GM19239 (cell line): ENCODE measurements around the gene ICA1.
A peak's percentile ranks its signal among the peaks of the same experiment; 100 is the strongest.
"Not testable (repeated sequence)": the region's sequence is repeated elsewhere in the genome, so short reads cannot be mapped to it uniquely, and the experiment has no call there.

Source experiments
- DNase-seq: peaks from one replicate; pipeline ENCODE4 v3.0.0; 2011; ENCODE audit warnings: low spot score; ENCODE audit not compliant: insufficient read length
- FAIRE-seq: peaks from 2 replicates; lab custom pipeline; 2011; peaks lifted over from hg19 to GRCh38; lab: Jason Lieb, UNC

Gene ICA1

DNA sequence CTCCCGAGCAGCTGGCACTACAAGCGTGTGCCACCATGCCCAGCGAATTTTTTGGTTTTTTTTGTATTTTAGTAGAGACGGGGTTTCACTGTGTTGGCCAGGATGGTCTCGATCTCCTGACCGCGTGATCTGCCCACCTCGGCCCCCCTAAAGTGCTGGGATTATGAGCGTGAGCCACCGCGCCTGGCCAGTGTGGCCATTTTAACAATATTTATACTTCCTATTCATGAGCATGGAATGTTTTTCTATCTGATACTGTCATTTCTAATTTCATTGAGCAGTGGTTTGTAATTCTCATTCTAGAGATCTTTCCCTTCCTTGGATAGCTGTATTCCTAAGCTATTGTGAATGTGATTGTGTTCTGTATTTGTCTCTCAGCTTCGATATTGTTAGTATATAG, 197.1 kb downstream of the ICA1 start:
- DNase-seq (no peak), FAIRE-seq (peak; percentile 28)

DNA sequence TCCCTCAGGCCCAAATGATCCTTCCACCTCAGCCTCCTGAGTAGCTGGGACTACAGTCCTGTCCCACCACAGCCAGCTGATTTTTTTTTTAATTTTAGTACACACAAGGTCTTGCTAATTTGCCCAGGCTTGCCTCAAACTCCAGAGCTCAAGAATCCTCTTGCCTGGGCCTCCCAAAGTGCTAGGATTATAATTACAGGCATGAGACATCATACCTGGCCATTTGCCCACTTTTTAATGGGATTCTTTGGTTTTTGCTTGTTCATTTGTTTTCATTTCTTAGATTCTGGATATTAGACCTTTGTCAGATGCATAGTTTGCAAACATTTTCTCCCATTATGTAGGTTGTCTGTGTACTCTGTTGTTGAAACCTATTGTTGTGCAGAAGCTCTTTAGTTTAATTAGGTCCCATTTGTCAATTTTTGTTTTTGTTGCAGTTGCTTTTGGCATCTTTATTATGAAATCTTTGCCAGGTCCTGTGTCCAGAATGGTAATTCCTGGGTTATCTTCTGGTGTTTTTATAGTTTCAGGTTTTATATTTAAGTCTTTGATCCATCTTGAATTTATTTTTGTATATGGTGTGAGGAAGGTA, 198.2 kb downstream of the ICA1 start:
- DNase-seq (no peak), FAIRE-seq (no peak)

DNA sequence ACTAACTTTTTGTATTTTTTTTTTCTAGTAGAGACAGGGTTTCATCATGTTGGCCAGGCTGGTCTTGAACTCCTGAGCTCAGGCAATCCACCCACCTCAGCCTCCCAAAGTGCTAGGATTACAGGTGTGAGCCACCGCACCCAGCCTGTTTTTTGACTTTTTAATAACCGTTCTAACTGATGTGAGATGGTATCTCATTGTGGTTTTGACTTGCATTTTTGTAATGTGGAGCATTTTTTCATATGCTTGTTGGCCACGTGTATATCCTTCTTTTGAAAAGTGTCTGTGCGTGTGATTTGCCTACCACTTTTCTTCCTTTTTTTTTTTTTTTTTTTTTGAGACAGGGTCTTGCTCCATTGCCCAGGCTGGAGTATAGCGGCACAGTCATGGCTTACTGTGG, 198.7 kb downstream of the ICA1 start:
- not testable (repeated sequence) for FAIRE-seq, DNase-seq
